ENCODE measurements around the gene PFKL.
A peak's percentile ranks its signal among the peaks of the same experiment; 100 is the strongest.

PFKL gene

DNA sequence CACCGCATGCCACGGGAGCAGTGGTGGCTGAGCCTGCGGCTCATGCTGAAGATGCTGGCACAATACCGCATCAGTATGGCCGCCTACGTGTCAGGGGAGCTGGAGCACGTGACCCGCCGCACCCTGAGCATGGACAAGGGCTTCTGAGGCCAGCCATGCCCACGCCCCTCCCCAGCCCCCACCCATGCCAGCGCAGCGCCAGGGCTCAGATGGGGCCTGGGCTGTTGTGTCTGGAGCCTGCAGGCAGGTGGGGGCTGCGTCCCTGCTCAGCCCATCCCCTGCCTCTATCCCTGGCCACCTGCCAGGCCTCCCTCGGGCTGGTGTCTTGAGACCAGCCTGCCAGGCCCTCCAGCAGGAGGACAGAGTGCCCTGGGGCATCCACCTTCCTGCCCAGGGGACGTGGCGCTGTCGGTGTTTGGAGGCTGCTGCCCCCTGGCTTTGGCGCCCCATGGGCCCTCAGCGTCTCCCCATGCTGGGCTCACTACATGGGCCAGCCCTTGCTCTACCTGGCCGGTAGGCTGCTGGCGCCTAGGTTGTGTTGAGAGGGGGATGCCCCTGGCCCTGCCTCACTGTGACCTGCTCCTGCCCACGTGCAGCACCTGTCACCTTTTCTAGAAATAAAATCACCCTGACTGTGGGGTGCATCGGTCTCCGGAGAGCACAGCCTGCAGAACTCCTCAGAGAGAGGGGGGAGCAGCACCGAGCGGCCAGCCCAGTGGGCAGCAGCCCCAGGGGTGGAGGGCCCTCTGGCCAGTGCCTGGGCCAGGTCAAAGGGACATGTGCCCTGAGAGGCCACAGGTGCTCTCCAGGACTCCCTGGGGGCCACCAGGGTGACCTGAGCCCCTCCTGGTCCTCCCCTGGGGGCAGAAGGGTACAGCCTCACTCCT, 27.1 kb downstream of the PFKL start:
- no peak for DNase-seq (ENCODE audit: low read depth in 4 of 4, low spot score in 1 of 4)

DNA sequence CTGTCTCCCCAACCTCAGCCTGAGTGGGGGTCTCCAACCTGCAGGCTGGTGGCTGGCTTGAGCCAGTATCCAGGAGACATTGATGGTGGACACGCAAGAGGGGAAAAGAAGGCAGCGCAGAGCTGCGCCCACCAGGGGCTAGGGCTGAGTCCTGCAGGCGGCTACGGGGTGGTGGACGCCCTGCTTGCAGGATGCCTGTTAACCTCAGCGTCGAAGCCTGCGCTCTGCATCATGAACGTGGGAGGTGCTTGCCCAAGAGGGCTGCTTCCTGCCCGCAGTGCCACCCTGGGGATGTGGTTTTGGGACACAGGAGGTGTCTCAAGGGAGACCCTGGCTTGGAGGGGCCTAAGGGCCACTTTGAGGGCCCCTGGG, 27.7 kb downstream of the PFKL start:
- no peak for DNase-seq (ENCODE audit: low read depth in 4 of 4, low spot score in 1 of 4)

GRCh38 chr21:44328242-44328895, 28.5 kb downstream of the PFKL start:
- no peak for DNase-seq (ENCODE audit: low read depth in 4 of 4, low spot score in 1 of 4)

DNA sequence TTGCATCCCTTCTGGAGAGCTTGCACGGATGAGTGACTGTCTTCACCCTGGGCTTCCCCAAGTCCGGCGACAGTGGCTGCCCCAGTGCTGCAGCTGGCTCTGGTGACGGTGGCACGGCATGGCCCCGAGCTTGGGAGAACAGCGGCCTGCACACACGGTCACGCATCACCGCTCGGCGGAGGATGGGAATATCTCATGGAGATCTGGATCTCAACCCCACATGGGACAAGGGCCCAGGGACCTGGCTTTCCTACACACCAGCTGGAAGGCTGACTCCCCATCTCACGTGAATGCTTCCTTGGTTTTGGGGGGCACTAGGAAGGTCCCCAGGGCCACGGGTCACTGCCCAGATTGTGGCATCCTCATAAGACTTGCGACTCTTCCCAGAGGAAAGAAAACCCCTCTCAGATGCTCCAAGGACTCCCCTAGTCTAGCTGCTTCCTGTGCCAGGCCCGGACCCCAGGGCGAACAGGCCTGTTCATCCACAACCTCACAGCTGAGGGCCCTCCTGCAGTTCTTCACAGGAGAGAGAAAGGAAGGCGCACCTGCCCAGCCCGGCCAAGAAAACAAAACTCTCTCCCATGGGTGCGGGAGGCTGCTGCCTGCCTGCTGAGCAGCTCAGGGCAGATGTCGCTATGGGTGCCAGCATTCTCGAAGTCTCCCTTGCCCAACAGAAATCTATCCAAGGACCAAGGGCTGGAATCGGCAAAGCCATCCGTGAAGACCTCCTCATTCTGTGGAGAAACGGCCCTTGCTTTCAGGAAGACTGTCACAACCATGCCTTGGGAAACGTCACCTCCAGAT, 29.4 kb downstream of the PFKL start:
- DNase-seq (ENCODE audit: low read depth in 4 of 4, low spot score in 1 of 4): no peak

- no peak for DNase-seq (ENCODE audit: low read depth in 4 of 4, low spot score in 1 of 4)
Measured at GRCh38 chr21:44329971-44330681, 30.3 kb downstream of the PFKL start.

- DNase-seq (ENCODE audit: low read depth in 4 of 4, low spot score in 1 of 4): no peak
Measured at GRCh38 chr21:44330698-44331097, 30.8 kb downstream of the PFKL start.

- DNase-seq (ENCODE audit: low read depth in 4 of 4, low spot score in 1 of 4): no peak
Measured at GRCh38 chr21:44331209-44331608, 31.4 kb downstream of the PFKL start.

DNA sequence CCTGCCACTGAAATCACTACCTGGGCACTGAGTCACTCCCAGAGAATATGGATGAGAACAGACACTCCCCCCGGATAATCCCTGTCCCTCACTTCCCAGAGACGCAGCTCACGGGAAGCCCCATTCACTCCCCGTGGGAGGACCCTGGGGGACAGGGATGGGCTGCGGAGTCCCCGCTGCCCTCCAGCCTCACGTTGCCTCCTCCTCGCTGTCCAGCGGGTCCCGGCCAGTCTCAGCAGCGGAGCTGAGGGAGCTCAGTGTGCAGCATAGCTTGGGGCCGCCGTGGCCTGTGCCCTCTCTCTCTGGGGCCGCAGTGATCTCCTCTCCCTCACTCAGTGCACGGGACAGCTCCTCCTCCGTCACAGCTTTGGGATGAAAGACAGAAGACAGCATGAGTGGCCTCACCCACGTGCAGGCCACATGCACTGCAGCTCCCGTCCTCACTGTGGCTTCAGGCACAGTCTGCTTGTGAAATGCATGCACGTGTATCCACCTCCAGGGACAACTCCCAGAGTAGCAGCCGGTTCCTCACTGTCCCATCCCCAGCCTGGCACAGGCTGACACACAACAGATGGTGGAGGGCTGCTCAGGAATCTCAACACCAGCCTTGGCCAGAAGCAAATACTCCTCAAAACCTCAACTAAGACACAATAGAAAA, 31.9 kb downstream of the PFKL start:
- DNase-seq (ENCODE audit: low read depth in 4 of 4, low spot score in 1 of 4): no peak

GRCh38 chr21:44332383-44332782, 32.5 kb downstream of the PFKL start:
- no peak for DNase-seq (ENCODE audit: low read depth in 4 of 4, low spot score in 1 of 4)

GRCh38 chr21:44332965-44333364, 33.1 kb downstream of the PFKL start:
- no peak for DNase-seq (ENCODE audit: low read depth in 4 of 4, low spot score in 1 of 4)

GRCh38 chr21:44333509-44334328, 33.9 kb downstream of the PFKL start:
- DNase-seq (ENCODE audit: low read depth in 4 of 4, low spot score in 1 of 4): no peak

DNA sequence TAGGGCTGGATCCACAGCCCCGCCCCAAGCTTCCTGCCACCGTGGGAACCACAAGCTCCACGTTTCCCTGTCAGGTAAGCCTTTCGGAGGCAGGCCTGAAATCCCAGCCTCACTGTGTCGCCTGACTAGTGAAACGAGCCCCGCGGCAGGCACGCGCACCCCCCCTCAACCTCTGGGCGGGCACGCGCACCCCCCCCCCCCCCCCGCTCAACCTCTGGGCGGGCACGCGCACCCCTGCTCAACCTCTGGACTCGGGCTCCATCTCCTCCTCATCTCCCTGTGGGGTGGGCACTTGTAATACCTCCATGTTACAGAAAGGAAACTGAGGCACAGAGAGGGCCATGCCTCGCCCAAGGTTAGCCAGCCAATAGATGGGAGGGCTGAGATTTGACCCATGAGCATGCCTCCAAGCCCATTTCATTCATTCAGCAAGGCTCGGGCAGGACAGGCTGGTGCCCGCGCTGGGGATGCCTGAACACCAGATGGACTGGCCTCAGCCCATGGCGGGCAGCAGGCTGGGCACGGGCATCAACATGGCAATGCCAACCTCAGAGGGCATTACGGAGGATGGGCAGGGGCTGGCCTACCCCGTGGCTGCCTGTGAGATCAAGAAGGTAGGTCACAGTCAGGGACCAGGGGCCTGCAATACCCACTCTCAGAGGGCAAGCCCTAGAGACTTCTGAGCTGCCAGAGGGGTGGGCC, 34.6 kb downstream of the PFKL start:
- no peak for DNase-seq (ENCODE audit: low read depth in 4 of 4, low spot score in 1 of 4)

DNA sequence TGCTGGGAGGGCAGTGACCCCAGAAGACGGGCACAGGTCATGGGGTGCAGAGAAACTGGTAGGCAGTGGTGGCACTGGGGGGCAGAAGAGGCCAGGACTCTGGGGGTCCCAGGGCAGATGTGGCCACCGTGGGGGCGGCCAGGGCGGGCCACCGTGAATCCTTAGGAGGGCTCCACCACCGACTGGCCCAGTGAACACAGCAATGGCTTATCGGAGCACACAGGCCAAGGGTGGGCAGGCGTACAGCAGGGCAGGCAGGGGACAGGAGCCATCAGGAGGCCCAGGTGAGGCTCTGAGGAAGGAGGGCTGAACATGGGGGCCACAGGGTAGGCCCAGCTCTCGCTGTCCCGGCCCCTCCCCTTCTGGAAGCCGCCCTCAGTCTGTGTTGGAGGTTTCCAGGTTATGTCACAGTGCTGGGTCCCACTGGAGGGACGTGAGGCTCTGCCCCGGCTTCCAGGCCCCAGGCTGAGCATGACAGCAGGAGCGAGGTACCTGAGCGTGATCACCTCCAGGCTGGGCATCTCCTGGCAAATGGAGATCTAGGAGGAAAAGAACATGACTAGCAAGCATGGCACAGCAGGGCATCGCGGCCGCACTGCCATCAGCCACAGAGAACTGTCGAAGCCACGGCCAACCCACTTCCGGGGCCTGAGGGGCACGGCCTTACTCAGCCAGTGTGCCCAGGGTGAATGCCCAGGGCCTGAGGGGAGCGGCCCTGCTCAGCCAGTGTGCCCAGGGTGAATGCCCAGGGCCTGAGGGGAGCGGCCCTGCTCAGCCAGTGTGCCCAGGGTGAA, 35.6 kb downstream of the PFKL start:
- DNase-seq (ENCODE audit: low read depth in 4 of 4, low spot score in 1 of 4): no peak

GRCh38 chr21:44337449-44337848, 37.6 kb downstream of the PFKL start:
- DNase-seq (ENCODE audit: low read depth in 4 of 4, low spot score in 1 of 4): no peak

- DNase-seq (ENCODE audit: low read depth in 4 of 4, low spot score in 1 of 4): no peak
Measured at GRCh38 chr21:44337941-44338895, 38.4 kb downstream of the PFKL start.

DNA sequence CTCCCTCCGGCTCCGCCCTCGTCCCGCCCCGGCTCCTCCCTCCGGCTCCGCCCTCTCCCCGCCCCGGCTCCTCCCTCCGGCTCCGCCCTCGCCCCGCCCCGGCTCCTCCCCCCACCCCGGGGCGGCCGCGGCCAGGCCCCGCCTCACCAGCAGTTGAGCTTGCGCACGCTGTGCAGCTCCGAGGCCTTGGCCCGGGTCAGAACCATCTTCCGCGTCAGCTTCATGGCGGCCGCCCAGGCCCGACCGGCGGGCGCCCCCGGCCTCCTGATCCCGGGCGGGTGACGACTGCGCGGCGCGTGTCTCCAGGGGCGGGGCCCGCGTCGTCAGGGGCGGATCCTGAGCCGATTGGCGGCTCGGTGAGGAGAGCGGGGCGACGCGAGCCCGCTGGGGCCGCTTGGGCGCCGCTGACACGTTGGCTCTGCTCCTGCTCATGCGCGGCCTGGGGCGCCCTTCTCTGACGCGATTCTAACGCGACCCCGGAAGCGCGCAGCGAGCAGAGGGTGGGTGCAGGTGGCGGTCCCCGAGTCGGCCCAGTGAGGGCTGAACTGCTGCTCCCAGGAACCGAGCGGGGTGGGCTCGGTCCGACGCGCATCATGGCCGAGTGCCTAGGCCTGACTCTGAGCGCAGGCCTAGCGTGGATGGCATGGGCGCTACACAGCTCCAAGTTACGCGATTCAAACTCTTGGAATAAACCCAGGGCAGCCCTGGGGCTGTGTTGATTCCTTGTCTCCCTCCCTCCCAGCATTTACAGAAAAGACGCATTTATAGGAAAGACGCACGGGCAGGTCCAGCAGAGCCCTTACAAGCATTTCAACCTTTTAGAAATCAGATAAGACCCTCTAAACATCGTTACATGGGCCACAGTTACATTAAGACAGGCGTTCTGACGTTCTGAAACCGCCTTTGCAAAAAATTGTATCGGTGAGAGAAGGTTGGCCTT, 39.4 kb downstream of the PFKL start, which contains the start of gene CFAP410:
CFAP410 (minus strand) TSS at position 420 of the 940 bp plus-strand sequence; CDS start at position 224, 196 bp downstream.
- peak; percentile 84 to 92 (median 88) for DNase-seq (ENCODE audit: low read depth in 4 of 4, low spot score in 1 of 4)

All from stimulated activated CD4-positive, alpha-beta T cell treated with anti-CD3 and anti-CD28 coated beads, Interleukin-1b, Interleukin-23, amount 100 ng/mL, for 24 hours (primary cell).